ENCODE results near the gene NID1. TPM values are rescaled to one million over a fixed set of nuclear protein-coding genes. Genes with fewer than 3 reads are reported as not detected.

NID1 gene
- total and polyA plus RNA-seq, 11 donors: 19.4 to 157 (median 61.7) TPM

- ATAC-seq: peak in 3 of 4 donors; percentile 24 to 53 (median 35)
- intact Hi-C loops (cut with DNase I): loop anchor here in 1 of 10 donors (10.0 kb wide), 1 partner anchor 58 kb away; no protein-coding TSS in a partner anchor
- Histone ChIP-seq H3K27ac (peak overlapping the region in 6 of 12 donors; percentile 16 to 64 (median 46)), H3K4me3 (no peak overlapping the region), H3K36me3 (peaks cover 0 to 26% (median 11%) of the 10 kb centered on the region in 9 donors), H3K27me3 (no peaks in the 10 kb centered on the region), H3K9me3 (no peaks in the 10 kb centered on the region), H3K4me1 (peaks cover 0 to 38% (median 27%) of the 10 kb centered on the region in 12 donors)
- TF ChIP-seq POLR2A (IDR thresholded peaks at IDR 0.05): no peak
- no peak for TF ChIP-seq CTCF (IDR thresholded peaks at IDR 0.05)
- peak in 1 of 5 donors; percentile 32 for DNase-seq
- 32 to 36% (median 35%) methylated on average over 12 of the region's 12 CpGs for WGBS, 4 donors
These were observed 12.5 kb downstream of the NID1 start for GRCh38 chr1:236052232-236052993.

GRCh38 chr1:236051242-236051791, 13.6 kb downstream of the NID1 start:
- Histone ChIP-seq H3K4me3 (peak overlapping the region in 2 of 12 donors; percentile 11 to 32), H3K27ac (peak overlapping the region in 8 of 12 donors; percentile 16 to 64 (median 46)), H3K9me3 (no peaks in the 10 kb centered on the region), H3K27me3 (no peaks in the 10 kb centered on the region), H3K4me1 (peaks cover 0 to 36% (median 23%) of the 10 kb centered on the region in 12 donors), H3K36me3 (peaks cover 0 to 34% (median 22%) of the 10 kb centered on the region in 9 donors)
- intact Hi-C loops (cut with DNase I): loop anchor here in 1 of 10 donors (10.0 kb wide), 1 partner anchor 57 kb away; no protein-coding TSS in a partner anchor
- WGBS, 4 donors: 21 to 29% (median 26%) methylated on average over 9 of the region's 9 CpGs
- TF ChIP-seq POLR2A (IDR thresholded peaks at IDR 0.05) (no peak), CTCF (IDR thresholded peaks at IDR 0.05) (no peak)
- ATAC-seq (peak; percentile 45 to 71 (median 49)), DNase-seq (peak in 3 of 5 donors; percentile 35 to 47 (median 46))

- peaks cover 0 to 19% (median 9%) of the 10 kb centered on the region in 12 donors for H3K4me1 ChIP-seq
- H3K4me3 ChIP-seq: no peak overlapping the region
- H3K9me3 ChIP-seq: no peaks in the 10 kb centered on the region
- WGBS, 4 donors: 95 to 98% (median 96%) methylated on average over 5 of the region's 5 CpGs
- H3K36me3 ChIP-seq: peaks cover 5 to 90% (median 57%) of the 10 kb centered on the region in 9 donors
- H3K27me3 ChIP-seq: no peaks in the 10 kb centered on the region
- H3K27ac ChIP-seq: no peak overlapping the region
- DNase-seq (no peak), ATAC-seq (no peak)
- intact Hi-C loops (cut with DNase I): no loop called here
- TF ChIP-seq CTCF (IDR thresholded peaks at IDR 0.05) (no peak), POLR2A (IDR thresholded peaks at IDR 0.05) (no peak)
These were observed 19.1 kb downstream of the NID1 start for GRCh38 chr1:236045771-236046170.

GRCh38 chr1:236044341-236044740, 20.5 kb downstream of the NID1 start:
- no peak for DNase-seq
- TF ChIP-seq POLR2A (IDR thresholded peaks at IDR 0.05): no peak
- no peak for TF ChIP-seq CTCF (IDR thresholded peaks at IDR 0.05)
- Histone ChIP-seq H3K27ac (peak overlapping the region in 1 of 12 donors; percentile 29), H3K27me3 (no peaks in the 10 kb centered on the region), H3K9me3 (no peaks in the 10 kb centered on the region), H3K4me1 (peaks cover 0 to 28% (median 12%) of the 10 kb centered on the region in 12 donors), H3K4me3 (no peak overlapping the region), H3K36me3 (peaks cover 5 to 95% (median 57%) of the 10 kb centered on the region in 9 donors)
- ATAC-seq: no peak
- 77 to 98% (median 93%) methylated on average over 3 of the region's 3 CpGs for WGBS, 4 donors
- intact Hi-C loops (cut with DNase I): no loop called here

Measured in heart left ventricle (tissue), 16 donors.